Islet of Langerhans (tissue), 1 donor: ENCODE data around the gene PRM3.
"Not testable (repeated sequence)": the region's sequence is repeated elsewhere in the genome, so short reads cannot be mapped to it uniquely, and the experiment has no call there.

Experiments
- FAIRE-seq: peaks from one replicate; lab custom pipeline; 2011; peaks lifted over from hg19 to GRCh38; lab: Jason Lieb, UNC

Gene PRM3

DNA sequence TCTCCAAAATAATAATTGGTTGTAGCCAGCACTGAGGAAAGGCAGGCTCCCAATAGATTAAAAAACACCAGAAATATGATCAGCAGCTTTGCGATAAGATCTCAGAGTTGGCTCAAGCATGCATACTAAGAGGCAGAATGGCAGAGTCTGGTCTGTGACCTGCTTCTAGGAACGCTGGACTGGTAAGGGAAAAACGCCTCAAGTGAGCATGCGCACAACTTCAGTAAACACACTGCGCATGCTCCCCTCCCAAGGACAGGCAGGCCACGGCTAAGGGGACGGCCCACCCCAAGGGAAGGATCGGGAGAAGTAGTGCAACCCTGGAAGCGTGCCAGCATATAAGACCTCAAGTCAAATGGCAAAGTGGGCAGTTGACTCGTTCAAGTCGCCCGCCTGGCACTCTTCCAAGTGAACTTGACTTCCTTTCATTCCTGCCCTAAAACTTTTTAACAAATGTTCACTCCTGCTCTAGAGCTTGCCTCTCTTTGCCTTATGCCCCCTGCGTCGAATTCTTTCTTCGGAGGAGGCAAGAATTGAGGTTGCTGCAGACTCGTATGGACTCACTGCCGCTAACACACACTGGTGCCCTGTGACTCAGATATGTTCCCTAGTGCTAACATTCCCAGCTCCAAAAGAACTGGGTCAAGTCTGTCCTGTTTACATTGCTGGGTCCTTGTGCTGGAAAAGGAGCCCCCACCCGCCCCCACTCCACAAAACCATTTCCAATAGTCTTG is 30.1 kb upstream of the PRM3 start:
- FAIRE-seq, result no peak

DNA sequence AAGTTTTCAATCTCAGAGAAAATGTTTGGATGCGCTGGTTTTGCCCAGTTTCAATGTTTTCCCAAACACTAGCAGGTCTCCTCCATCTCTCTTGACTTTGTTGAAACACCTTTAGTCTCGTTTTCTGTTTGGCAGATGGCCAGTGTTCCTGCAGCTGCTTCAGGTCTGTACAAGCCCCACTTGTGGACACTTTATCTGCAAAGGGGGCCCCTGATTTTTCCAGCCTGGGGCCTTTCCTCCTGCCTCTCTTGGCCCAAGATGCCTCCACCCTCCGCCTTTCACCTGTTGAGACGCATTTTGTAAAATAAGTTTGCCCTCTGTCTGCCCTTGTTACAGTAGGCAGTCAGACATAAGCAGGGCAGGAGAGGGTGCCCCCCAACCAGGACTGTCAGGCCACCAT is 29.5 kb upstream of the PRM3 start:
- no peak for FAIRE-seq

DNA sequence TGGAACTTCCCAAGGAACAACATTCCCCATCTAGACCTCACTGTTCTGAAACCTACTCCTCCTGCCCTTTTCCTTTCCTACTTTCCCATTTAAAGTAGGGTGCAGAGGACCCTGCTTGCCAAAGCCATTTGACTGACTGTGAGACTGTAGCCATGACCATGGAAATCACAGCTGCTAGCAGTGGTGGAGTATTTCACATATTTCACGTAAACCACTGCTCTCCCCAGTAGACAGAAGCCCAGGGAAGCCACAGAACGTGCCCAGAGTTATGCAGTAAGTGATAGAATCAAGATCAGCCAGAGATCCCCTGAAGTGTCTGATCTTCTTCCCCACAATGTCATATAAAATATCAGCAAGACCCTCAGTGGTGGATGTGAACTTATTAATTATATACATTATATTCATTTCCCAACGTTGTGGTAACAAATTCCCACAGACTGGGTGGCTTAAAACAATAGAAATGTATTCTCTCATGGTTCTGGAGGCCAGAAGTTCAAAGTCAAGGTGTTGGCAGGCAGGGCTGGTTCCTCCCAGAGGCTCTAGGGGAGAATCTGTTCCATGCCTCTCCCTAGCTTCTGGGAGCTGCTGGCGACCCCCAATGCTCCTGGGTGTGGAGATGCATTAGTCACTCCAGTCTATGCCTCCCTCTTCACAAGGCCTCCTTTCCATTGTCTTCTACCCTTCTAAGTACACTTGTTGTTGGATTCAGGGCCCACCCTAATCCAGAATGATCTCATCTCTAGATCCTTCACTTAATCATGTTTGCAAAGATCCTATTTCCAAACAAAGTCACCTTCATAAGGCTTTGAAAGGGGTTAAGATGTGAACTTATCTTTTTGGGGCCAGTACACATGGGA is 28.4 kb upstream of the PRM3 start:
- no peak for FAIRE-seq

DNA sequence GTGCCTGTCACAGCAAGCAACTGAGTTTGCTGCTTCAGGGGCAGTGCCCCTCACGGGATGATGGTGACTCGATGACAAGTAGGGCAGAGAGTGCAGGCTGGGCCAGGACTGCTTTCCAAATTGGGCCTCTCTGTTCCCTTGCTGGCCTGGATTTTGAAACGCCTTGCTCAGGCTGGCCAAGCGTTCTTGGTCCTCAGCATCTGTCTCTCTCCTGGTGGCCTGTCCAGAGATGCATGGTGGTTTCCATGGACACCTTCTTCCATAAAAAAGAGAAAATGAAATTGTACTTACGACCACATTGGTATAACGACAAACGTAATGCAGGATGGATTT is 27.1 kb upstream of the PRM3 start:
- no peak for FAIRE-seq

DNA sequence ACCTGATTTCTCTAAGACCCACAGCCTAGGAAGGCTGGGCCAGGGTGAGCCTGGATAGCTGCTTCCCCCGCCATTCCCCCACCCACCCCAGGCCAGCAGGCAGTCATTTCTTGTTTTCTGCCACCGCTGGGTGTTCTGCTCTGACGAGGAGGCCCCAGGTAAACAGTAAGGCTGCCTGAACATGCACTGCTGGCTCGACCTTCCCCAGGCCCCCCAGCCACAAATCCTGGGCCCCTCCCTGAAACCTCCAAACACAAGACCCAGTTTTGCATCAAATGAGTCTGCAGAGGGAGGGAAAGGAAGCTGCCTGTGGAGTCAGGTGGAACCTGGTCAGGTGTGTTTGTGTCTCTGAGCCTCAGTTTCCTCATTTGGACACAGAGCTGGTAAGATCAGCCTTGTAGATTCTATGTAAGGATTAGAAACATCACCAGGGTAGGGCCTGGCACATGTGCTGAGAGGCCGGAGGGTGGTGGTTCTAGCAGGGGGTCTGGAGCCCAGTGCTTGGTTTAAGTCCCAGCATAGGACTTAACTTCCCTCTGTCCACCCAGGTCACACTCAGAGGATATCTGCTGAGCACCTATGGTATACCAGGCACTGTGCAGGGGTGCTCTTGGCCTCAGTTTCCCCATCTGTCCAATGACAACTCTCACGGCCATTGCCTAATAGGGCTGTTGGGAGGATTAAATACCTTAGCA is 26.6 kb upstream of the PRM3 start:
- no peak for FAIRE-seq

DNA sequence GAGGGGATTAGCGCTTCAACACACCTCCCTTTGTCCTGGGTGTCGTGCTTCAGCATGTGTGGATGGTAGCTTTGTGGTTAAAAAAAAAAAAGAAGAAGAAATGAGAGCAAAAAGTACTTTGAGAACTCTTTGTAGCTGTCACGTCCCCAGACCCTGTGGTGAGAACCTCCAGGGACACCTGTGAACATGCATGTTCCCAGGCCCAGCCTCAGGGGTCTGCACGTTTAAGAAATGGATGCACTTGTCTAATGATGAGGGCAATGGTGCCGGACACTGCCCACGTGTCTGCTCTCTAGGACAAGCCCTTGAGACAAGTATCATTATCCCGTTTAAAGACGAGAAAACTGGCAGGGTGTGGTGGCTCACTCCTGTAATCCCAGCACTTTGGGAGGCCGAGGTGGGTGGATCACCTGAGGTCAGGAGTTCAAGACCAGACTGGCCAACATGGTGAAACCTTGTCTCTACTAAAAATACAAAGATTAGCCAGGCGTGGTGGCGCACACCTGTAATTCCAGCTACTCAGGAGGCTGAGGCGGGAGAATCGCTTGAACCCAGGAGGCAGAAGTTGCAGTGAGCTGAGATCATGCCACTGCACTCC is 25.6 kb upstream of the PRM3 start:
- FAIRE-seq, result not testable (repeated sequence)

DNA sequence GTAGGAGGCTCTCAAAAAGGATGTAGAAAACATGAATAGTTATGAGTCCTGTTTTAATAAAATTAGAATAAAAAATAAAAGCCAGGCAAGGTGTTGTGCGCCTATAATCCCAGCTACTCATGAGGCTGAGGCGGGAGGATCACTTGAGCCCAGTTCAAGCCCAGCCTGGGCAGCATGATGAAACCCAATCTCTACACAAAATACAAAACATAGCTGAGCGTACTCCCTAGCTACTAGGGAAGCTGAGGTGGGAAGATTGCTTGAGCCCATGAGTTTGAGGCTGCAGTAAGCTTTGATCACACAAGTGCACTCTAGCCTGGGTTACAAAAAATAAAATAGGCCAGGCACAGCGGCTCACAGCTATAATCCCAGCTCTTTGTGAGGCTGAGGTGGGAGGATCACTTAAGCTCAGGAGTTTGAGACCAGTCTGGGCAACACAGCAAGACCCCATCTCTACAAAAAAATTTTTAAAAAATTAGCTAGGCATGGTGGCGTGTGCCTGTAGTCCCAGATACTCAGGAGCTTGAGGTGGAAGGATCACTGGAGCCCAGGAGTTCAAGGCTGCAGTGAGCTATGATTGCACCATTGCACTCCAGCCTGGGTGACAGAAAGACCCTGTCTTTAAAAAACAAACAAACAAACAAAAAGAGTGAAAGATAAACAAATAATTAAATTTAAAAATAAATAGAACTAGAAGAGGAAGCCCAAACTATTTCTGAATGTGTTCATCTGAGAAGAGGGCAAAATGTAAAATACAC is 24.9 kb upstream of the PRM3 start:
- no peak for FAIRE-seq

DNA sequence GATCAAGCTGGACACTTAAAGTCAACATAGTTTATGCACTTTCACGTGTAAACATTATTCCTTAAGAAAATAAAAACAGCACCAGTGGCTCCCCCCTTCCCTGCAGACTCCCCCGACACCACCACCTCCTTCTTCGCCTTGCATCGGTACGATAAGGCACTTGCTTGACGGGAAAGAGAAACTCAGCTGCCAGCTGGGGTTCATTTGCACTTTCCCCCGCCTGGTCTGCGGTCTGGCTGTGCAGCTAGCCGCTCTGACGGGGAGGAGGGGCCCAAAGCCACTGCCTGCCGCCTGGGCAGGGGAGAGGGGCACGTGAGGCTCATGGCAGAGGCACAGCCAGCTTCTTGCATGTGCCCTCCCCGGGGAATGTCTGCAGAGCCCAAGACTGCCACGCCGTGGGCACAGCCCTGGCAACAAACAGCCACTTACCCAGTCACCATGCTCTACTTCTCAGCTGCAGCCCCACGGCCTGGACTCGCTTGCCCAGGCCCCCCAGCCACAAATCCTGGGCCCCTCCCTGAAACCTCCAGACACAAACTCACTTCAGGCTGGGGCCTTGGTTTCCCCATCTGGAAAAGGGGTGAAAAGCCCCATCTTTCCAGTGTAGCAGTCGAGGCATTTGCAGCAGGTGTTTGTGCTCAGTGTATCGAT is 24.2 kb upstream of the PRM3 start:
- no peak for FAIRE-seq

DNA sequence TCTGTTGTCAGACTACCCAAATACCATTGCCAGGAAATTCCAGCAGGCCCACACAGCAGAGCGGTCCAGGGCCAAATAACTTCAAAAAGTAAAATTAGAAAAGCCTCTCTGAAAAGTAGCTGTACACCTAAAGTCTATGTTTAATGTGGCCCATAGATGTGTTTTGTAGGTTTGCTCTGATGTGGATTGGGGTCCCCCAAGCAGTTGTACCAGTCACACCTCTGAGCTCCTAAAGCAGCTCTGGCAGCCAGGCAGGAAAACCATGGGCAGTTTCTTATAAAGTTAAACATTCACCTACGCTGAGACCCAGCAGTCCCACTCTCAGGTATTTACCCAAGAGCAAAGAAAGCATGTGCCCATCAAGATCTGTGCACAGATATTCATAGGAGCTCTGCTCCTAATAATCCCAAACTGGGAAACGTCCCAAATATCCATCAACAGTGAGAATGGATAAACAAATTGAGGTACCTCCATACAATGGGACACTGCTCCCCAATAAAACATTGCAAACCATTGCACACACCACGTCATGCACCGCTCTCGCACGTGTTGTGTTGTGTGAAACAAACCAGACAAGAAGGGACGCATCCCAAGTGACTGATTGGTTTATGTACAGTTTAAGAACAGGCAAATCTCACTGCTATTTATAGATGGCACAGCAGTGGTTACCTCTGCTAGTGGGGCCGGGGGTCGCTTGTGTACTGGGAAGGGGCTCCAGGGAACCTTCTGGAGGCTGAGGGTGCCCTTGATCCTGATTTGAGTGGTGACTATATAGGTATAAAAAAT is 23.5 kb upstream of the PRM3 start:
- no peak for FAIRE-seq

DNA sequence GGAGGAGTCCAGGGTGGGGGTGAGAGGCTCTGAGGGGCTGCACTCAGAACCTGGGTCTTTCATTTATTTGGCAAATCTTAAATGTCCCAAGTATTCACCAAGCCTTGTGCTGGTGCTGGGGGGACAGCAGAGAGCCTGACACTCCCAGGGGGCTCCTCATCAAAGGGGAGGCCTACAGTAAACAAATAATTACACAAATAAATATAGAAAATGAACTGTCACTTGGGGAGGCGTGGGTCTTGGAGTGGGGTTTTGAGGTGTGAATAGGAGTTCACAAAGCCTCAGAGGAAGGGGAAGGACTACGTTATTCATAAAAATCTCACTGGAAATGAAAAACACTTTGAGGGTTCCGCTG is 22.9 kb upstream of the PRM3 start:
- no peak for FAIRE-seq

DNA sequence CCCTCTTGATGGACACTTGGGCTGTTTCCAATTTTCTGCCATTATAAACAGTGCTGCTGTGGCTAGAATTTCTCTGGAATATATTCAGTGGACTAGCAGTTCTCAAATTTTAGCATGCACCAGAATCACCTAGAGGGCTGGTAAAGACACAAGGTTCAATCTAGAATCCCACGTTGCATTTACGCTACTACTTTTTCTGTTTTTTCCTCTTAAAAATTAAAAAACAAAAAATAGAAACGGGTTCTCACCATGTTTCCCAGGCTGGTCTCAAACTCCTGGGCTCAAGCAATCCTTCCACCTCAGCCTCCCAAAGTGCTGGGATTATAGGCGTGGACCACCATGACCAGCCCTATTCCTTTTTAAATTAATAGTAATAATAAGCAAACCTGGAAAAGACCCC is 22.2 kb upstream of the PRM3 start:
- FAIRE-seq, result no peak

DNA sequence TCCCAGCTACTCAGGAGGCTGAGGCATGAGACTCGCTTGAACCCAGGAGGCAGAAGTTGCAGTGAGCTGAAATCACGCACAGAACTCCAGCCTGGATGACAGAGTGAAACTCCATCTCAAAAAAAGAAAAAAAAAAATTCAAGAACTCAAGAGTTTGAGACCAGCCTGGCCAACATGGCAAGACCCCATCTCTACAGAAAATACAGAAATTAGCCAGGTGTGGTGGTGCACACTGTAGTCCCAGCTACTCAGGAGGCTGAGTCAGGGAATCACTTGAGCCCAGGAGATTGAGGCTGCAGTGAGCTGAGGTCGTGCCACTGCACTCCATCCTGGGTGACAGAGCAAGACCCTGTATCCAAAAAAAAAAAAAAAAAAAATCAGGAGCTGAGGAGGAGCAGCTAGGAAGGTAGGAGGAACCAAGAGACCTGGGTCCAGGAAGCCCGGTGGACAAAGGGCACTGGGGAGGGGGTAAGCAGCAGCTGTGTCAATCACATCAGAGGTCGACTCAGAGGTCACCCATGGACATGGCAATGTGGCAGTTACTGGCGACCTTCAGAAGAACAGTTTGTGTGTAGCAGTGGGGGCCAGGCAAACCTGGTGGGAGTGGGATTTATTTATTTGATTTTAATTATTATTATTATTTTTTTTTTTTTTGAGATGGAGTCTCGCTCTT is 18.8 kb upstream of the PRM3 start:
- no peak for FAIRE-seq

DNA sequence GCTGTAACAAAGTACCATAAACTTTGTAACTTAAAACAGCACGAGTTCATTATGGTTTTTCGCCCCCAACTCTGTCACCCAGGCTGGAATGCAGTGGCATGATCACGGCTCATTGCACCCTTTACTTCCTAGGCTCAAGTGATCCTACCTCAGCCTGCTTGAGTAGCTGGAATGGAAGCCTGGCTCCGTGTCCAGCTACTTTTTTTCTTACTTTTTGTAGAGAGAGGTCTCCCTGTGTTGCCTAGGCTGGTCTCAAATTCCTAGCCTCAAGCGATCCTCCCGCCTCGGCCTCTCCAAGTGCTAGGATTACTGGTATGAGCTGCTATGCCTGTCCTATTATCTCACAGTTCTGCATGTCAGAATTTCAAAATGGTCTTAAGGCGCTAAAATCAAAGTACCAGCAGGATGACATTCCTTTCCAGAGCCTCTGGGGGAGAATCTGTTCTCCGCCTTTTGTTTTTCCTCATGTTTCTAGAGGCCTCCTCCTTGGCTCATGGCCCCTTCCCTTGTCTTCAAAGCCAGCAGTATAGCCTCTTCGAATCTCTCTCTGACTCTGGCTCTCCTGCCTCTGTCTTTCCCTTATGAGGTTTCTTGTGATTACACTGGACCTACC is 17.8 kb upstream of the PRM3 start:
- no peak for FAIRE-seq

DNA sequence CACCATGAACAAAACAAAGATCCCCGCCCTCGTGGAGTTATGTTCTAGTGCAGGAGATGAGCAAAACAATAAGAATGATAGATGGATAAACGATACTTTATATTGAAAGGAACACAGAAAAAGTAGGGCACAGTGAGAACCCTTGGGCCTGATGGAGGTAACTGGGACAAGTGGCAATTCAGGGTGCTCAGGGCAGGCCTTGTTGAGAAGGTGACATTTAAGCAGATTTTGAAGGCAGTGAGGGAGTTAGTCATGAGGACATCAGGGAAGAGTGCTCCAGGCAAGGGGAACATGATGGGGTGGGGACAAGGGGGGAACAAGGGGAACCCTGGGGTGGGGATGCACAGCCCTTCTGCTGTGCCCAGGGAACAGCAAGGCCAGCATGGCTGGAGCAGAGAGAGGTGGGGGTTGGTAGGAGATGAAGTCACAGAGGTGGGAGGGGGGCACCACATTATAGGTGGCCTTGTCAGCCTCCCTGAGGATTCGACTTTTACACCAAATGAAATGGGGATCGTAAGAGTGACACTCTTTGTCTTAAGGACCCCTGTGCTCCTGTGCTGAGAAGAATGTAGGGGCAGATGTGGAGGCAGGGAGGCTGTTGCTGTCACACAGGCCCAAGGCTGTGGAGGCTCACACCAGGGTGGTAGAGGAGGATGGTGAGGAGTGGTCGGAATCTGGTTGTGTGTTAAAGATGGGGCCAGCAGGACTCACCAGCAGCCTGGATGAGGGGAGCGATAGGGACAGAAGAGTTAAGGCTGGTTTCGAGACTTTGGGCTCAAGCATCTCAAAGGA is 16.9 kb upstream of the PRM3 start:
- no peak for FAIRE-seq

DNA sequence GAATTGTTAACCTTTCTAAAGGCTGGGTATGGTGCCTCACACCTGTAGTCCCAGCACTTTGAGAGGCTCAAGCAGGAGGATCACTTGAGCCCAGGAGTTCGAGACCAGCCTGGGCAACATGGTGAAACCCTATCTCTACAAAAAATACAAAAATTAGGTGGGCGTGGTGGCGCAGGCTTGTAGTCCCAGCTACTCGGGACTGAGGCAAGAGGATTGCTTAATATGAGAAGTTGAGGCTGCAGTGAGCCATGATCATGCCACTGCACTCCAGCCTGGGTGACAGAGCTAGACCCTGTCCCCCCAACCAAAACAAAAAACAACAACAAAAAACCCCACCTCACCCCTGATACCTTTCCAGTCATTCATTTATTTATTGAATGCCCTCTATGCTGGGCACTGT is 16.3 kb upstream of the PRM3 start:
- not testable (repeated sequence) for FAIRE-seq

DNA sequence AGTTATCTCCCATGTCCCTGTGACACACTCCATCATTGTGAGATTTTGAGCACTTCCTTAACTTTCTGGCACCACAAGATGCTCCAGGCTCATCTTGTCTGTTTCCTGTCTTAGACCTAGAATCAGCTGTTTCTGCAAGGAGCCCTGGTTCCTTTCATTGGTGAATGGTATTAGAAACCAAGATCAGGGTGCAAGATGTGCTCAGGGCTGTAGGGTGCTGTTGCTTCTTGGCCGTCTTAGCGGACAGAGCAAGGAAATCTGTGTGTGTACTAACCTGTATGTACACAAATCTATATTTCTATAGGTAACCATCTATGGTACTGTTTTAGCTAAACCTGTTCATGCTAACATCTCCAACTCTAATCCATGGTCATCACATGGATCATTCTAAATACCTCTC is 15.8 kb upstream of the PRM3 start:
- no peak for FAIRE-seq

DNA sequence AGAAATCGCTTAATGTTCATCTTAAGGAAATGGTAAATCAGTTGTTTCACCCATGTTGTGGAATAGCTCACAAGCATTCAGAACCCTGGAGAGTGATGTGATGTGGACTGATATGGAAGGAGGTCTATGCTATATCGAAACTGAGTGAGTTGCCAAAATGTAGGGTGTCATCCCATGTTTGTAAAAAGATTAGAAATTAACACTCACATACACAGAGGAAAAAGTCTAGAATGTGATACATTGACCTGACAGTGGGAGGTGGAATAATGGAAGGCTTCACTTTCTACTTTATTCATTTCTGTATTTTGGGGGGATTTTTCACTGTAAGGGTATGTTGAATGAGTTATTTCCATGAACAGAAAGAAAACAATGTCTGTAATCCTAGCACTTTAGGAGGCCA is 12.4 kb upstream of the PRM3 start:
- no peak for FAIRE-seq

DNA sequence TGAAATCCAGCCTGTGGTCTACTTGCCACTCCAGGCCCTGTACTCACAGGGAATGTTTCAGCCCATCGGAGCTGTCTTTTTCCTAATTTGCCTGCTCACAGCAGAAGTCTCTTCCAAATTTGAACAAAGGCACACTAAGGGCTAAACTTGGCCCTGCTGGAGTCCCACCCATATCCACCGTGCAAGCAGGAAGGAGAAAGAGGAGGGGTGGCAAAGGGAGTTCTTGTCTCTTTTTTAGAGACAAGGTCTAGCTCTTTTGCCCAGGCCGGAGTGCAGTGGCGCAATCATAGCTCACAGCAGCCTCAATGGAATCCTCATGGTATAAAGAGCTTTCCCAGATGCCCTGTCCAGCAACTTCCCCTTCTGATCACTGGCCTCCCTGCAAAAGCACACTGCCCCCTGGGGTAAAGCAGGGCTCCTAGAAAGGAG is 10.4 kb upstream of the PRM3 start:
- no peak for FAIRE-seq
